BE2C (cell line): ENCODE data around the gene MAL.

Experiments
- DNase-seq: peaks from one replicate; pipeline ENCODE4 v3.0.0-alpha.2; 2020
- H3K27me3 ChIP-seq: fragments of 250-450 bp; sonication (Bioruptor Pico); 2 replicates; pipeline ENCODE4 v1.5.1; 2020; ENCODE audit warnings: mild to moderate bottlenecking
- H3K36me3 ChIP-seq: fragments of 250-450 bp; sonication (Bioruptor Pico); 2 replicates; pipeline ENCODE4 v1.5.1; 2020; ENCODE audit warnings: mild to moderate bottlenecking
- H3K4me1 ChIP-seq: fragments of 250-450 bp; sonication (Bioruptor Pico); 2 replicates; pipeline ENCODE4 v1.5.1; 2020
- H3K4me3 ChIP-seq: 2 replicates; pipeline ENCODE4 v1.5.1; 2011; ENCODE audit warnings: low read depth, low read length
- H3K9me3 ChIP-seq: fragments of 250-450 bp; sonication (Bioruptor Pico); 2 replicates; pipeline ENCODE4 v1.5.1; 2020
- CTCF ChIP-seq: IDR thresholded peaks from 2 replicates; pipeline ENCODE4 v1.5.1; 2012; ENCODE audit warnings: mild to moderate bottlenecking, low read depth, low read length

MAL gene

GRCh38 chr2:95006588-95006987 lies 18.9 kb upstream of the MAL start:
- H3K27me3 ChIP-seq: no peaks in the 10 kb centered on the region
- DNase-seq: no peak
- H3K4me3 ChIP-seq: no peak overlapping the region
- H3K9me3 ChIP-seq: no peaks in the 10 kb centered on the region
- TF ChIP-seq CTCF: no peak
- H3K36me3 ChIP-seq: no peaks in the 10 kb centered on the region
- H3K4me1 ChIP-seq: no peaks in the 10 kb centered on the region

GRCh38 chr2:95007031-95007609 lies 18.4 kb upstream of the MAL start:
- no peaks in the 10 kb centered on the region for H3K36me3 ChIP-seq
- no peaks in the 10 kb centered on the region for H3K9me3 ChIP-seq

GRCh38 chr2:95007822-95008221 lies 17.7 kb upstream of the MAL start:
- Histone ChIP-seq H3K9me3 (no peaks in the 10 kb centered on the region), H3K4me1 (no peaks in the 10 kb centered on the region), H3K27me3 (no peaks in the 10 kb centered on the region), H3K4me3 (no peak overlapping the region), H3K36me3 (no peaks in the 10 kb centered on the region)
- no peak for DNase-seq
- TF ChIP-seq CTCF: no peak

More at GRCh38 chr2:95007031-95007609, 18.4 kb upstream of the MAL start:
- no peak overlapping the region for H3K4me3 ChIP-seq
- no peaks in the 10 kb centered on the region for H3K27me3 ChIP-seq
- DNase-seq: no peak
- TF ChIP-seq CTCF: no peak
- H3K4me1 ChIP-seq: no peaks in the 10 kb centered on the region

GRCh38 chr2:95008306-95008705 lies 17.2 kb upstream of the MAL start:
- TF ChIP-seq CTCF: no peak
- DNase-seq: no peak
- Histone ChIP-seq H3K4me3 (no peak overlapping the region), H3K4me1 (no peaks in the 10 kb centered on the region), H3K9me3 (no peaks in the 10 kb centered on the region), H3K27me3 (no peaks in the 10 kb centered on the region), H3K36me3 (no peaks in the 10 kb centered on the region)

- Histone ChIP-seq H3K4me3 (no peak overlapping the region), H3K4me1 (no peaks in the 10 kb centered on the region), H3K36me3 (no peaks in the 10 kb centered on the region), H3K27me3 (no peaks in the 10 kb centered on the region), H3K9me3 (no peaks in the 10 kb centered on the region)
- no peak for TF ChIP-seq CTCF
- DNase-seq: no peak
Observed at GRCh38 chr2:95008996-95009395, 16.5 kb upstream of the MAL start.

- Histone ChIP-seq H3K4me1 (no peaks in the 10 kb centered on the region), H3K9me3 (no peaks in the 10 kb centered on the region), H3K4me3 (no peak overlapping the region), H3K27me3 (no peaks in the 10 kb centered on the region), H3K36me3 (no peaks in the 10 kb centered on the region)
- TF ChIP-seq CTCF: no peak
- DNase-seq: no peak
Observed at GRCh38 chr2:95009412-95009811, 16.1 kb upstream of the MAL start.
